ENCODE results near the gene KTN1. TPM values are rescaled to one million over a fixed set of nuclear protein-coding genes. Genes with fewer than 3 reads are reported as not detected.

KTN1 gene
- total RNA-seq, 4 donors from 2014 or later: 57.8 to 123 (median 106) TPM

GRCh38 chr14:55684956-55685584, 105.1 kb downstream of the KTN1 start:
- Histone ChIP-seq H3K9me3 (no peaks in the 10 kb centered on the region), H3K36me3 (peaks cover 0 to 79% (median 6%) of the 10 kb centered on the region in 3 donors), H3K27ac (no peak overlapping the region), H3K4me1 (no peaks in the 10 kb centered on the region), H3K4me3 (no peak overlapping the region), H3K27me3 (no peaks in the 10 kb centered on the region)
- WGBS, 2 donors: 94 to 97% methylated on average over 8 of the region's 8 CpGs
- intact Hi-C loops (cut with DNase I): no loop called here
- DNase-seq: no peak
- TF ChIP-seq CTCF (IDR thresholded peaks at IDR 0.05): no peak

DNA sequence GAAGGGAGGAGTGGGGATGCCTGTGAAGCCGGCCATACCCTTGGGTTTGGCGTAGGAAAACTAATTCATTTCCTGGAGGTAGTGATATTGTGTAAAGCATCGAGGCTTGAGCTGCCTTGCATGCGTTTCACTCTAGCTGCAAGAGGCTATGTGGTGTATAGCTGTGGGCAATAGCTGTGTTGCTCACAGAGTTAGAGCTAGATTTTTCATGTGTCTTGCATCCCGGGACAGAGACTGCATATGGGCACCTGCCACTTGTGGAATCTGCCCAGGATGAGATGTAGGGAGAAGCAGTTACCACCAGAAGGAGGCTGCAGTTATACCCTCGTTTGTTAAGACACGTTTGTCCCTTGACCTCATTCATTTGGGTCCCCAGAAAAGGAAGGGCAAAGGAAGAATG, 106.7 kb downstream of the KTN1 start:
- TF ChIP-seq POLR2A (IDR thresholded peaks at IDR 0.05) (no peak), CTCF (IDR thresholded peaks at IDR 0.05) (no peak)
- no peaks in the 10 kb centered on the region for H3K9me3 ChIP-seq
- DNase-seq: no peak
- H3K27ac ChIP-seq: no peak overlapping the region
- H3K4me1 ChIP-seq: no peaks in the 10 kb centered on the region
- intact Hi-C loops (cut with DNase I): no loop called here
- H3K36me3 ChIP-seq: peaks cover 0 to 62% (median 6%) of the 10 kb centered on the region in 3 donors
- H3K4me3 ChIP-seq: no peak overlapping the region
- H3K27me3 ChIP-seq: no peaks in the 10 kb centered on the region
- 84 to 93% methylated on average over 7 of the region's 7 CpGs for WGBS, 2 donors

DNA sequence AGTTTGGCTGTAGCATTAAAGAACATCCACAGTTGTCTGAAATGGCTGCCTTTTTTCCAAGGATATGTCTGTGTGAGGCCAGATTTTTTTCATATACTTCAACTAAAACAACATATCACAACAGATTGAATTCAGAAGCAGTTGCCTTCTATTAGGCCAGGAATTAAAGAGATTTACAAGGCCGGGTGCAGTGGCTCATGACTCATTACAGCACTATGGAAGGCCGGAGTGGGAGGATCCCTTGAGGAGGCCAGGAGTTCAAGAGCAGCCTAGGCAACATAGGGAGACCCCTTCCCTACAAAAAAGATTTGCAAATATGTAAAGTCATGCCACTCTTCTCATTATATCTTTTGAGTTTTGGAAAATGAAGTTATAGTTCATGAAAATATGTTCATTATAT, 108.6 kb downstream of the KTN1 start:
- no peak overlapping the region for H3K4me3 ChIP-seq
- no peak for TF ChIP-seq POLR2A (IDR thresholded peaks at IDR 0.05)
- 58 to 88% methylated on average over 2 of the region's 2 CpGs for WGBS, 2 donors
- intact Hi-C loops (cut with DNase I): no loop called here
- peaks cover 0 to 44% (median 6%) of the 10 kb centered on the region in 3 donors for H3K36me3 ChIP-seq
- no peaks in the 10 kb centered on the region for H3K9me3 ChIP-seq
- no peak for DNase-seq
- no peaks in the 10 kb centered on the region for H3K4me1 ChIP-seq
- H3K27ac ChIP-seq: no peak overlapping the region
- H3K27me3 ChIP-seq: no peaks in the 10 kb centered on the region

GRCh38 chr14:55689981-55690871, 110.2 kb downstream of the KTN1 start:
- H3K27me3 ChIP-seq: no peaks in the 10 kb centered on the region
- intact Hi-C loops (cut with DNase I): no loop called here
- H3K4me1 ChIP-seq: no peaks in the 10 kb centered on the region
- no peaks in the 10 kb centered on the region for H3K9me3 ChIP-seq
- H3K27ac ChIP-seq: no peak overlapping the region
- DNase-seq: no peak
- 82 to 83% methylated on average over 5 of the region's 5 CpGs for WGBS, 2 donors
- no peak overlapping the region for H3K4me3 ChIP-seq
- H3K36me3 ChIP-seq: peaks cover 0 to 27% (median 0%) of the 10 kb centered on the region in 3 donors
- TF ChIP-seq CTCF (IDR thresholded peaks at IDR 0.05): no peak
- TF ChIP-seq POLR2A (IDR thresholded peaks at IDR 0.05): no peak

DNA sequence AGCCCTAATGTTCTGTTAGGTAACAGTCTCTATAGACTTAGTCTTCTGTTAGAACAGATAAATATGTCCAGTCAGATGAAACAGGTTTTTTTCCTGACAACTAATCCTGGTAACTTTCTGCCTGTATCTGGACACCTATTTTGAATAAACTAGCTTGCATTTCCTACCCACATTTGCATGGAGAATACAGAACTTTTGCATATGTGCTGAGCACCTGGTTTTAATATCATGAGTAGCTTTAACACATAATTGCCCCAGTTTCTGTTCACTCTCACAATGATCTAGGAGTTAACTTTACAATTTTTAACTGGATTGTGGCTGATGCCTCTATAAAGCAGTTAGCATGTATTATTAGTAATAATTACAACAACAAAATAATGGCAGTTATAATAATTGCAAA, 111.7 kb downstream of the KTN1 start:
- intact Hi-C loops (cut with DNase I): no loop called here

More for the DNA sequence above, 111.7 kb downstream of the KTN1 start:
- Histone ChIP-seq H3K4me1 (no peaks in the 10 kb centered on the region), H3K4me3 (no peak overlapping the region), H3K27ac (no peak overlapping the region), H3K27me3 (no peaks in the 10 kb centered on the region), H3K36me3 (peaks cover 0 to 13% (median 0%) of the 10 kb centered on the region in 3 donors), H3K9me3 (no peaks in the 10 kb centered on the region)
- TF ChIP-seq POLR2A (IDR thresholded peaks at IDR 0.05) (no peak), CTCF (IDR thresholded peaks at IDR 0.05) (no peak)
- DNase-seq: no peak
